GM12878 (cell line): ENCODE data around the gene PUDP. TPM values are rescaled to one million over a fixed set of nuclear protein-coding genes. Genes with fewer than 3 reads are reported as not detected.
A peak's percentile ranks its signal among the peaks of the same experiment; 100 is the strongest.

ENCODE experiments used
- ASH2L ChIP-seq: fragments of 300-600, 200-600 bp; sonication (generic); IDR thresholded peaks from 2 replicates; pipeline ENCODE4 v1.6.1; 2017; ENCODE audit warnings: low read depth, mild to moderate bottlenecking, borderline replicate concordance
- ATF3 ChIP-seq: IDR thresholded peaks from 2 replicates; pipeline ENCODE4 v1.6.1; 2011; ENCODE audit warnings: low read depth, mild to moderate bottlenecking, low read length, moderate library complexity, borderline replicate concordance; ENCODE audit errors: extremely low read depth
- BCLAF1 ChIP-seq: fragments of 450-650 bp; IDR thresholded peaks from 2 replicates; pipeline ENCODE4 v1.6.1; 2017; ENCODE audit warnings: antibody characterized with exemption, mild to moderate bottlenecking, moderate library complexity
- BRCA1 ChIP-seq: IDR thresholded peaks from 2 replicates; pipeline ENCODE4 v1.6.1; 2011; ENCODE audit warnings: low read depth, low read length, improper control_type of control experiment
- EP300 ChIP-seq, 2 experiments: fragments of 150-350 bp in 1 of 2; IDR thresholded peaks; 2 replicates each; pipeline ENCODE4 v1.6.1; 2011 to 2012; ENCODE audit warnings: low read depth in 2 of 2, low read length in 2 of 2, borderline replicate concordance in 1 of 2, improper control_type of control experiment in 1 of 2, inconsistent platforms in 1 of 2; ENCODE audit not compliant: control insufficient read depth in 1 of 2
- FOS ChIP-seq: IDR thresholded peaks from 3 replicates; pipeline ENCODE4 v1.6.1; 2011; ENCODE audit warnings: borderline replicate concordance; ENCODE audit not compliant: insufficient read length; ENCODE audit errors: extremely low read depth
- FOXK2 ChIP-seq: fragments of 450-650 bp; IDR thresholded peaks from 2 replicates; pipeline ENCODE4 v1.6.1; 2017; ENCODE audit warnings: mild to moderate bottlenecking, moderate library complexity
- FOXM1 ChIP-seq: IDR thresholded peaks from 2 replicates; pipeline ENCODE4 v1.6.1; 2012; ENCODE audit warnings: low read depth, mild to moderate bottlenecking, inconsistent platforms, low read length, moderate library complexity
- KLF5 ChIP-seq: fragments of 450-650 bp; IDR thresholded peaks from 2 replicates; pipeline ENCODE4 v1.6.1; 2014; ENCODE audit warnings: mild to moderate bottlenecking; ENCODE audit not compliant: partially characterized antibody
- MXI1 ChIP-seq: fragments of 150-350 bp; IDR thresholded peaks from 2 replicates; pipeline ENCODE4 v1.6.1; 2011; ENCODE audit warnings: low read depth, mild to moderate bottlenecking, inconsistent platforms, low read length, improper control_type of control experiment
- NR2F1 ChIP-seq: fragments of 450-650 bp; conservative IDR thresholded peaks from 2 replicates; pipeline ENCODE4 v1.6.1; 2017; ENCODE audit warnings: mild to moderate bottlenecking
- NRF1 ChIP-seq: conservative IDR thresholded peaks from 2 replicates; pipeline ENCODE4 v1.6.1; 2011; ENCODE audit warnings: mild to moderate bottlenecking, low read depth, low read length, improper control_type of control experiment
- ZBTB40 ChIP-seq: fragments of 450-650 bp; IDR thresholded peaks from 2 replicates; pipeline ENCODE4 v1.6.1; 2016; ENCODE audit warnings: mild to moderate bottlenecking, moderate library complexity, borderline replicate concordance
- ZNF592 ChIP-seq: fragments of 450-650 bp; IDR thresholded peaks from 2 replicates; pipeline ENCODE4 v1.6.1; 2017; ENCODE audit warnings: mild to moderate bottlenecking, moderate library complexity
- polyA plus RNA-seq, 11 experiments: library from polyadenylated mRNA; depleted of rRNA in 4 of 11; unstranded in 6 of 11; stranded (reverse) in 5 of 11; fragments of >200 nt; fragmentation: Nextera tagmentation in 4 of 11; fragmentation: Illumina TruSeq in 1 of 11; extraction: Ambion mirVana in 4 of 11; extraction: Trizol in 1 of 11; gene quantifications; 1 replicate in 1 of 11; 2 replicates in 10 of 11; pipeline versions ENCODE4 v1.2.1 to v1.2.3, GENCODE V29; 2011 to 2016; ENCODE audit warnings: inconsistent platforms in 2 of 11, missing spikeins in 2 of 11, low read depth in 1 of 11
- total RNA-seq, 4 experiments: library from RNA; depleted of rRNA in 3 of 4; stranded (reverse); fragments of >200 nt in 3 of 4; fragmentation: Illumina TruSeq in 1 of 4; extraction: Trizol in 1 of 4; gene quantifications; 2 replicates each; pipeline versions ENCODE4 v1.2.1 to v1.2.3, GENCODE V29; 2013 to 2021

PUDP gene
- total and polyA plus RNA-seq, 10 of the 15 experiments (the other 5 are each of a cell fraction or from before 2014, with no cell fraction given): 30.8 to 83.5 (median 61.7) TPM

GRCh38 chrX:7109838-7110793 is 37.8 kb downstream of the PUDP start (continued):
- TF ChIP-seq ATF3 (no peak), FOS (no peak), ZNF592 (peak; percentile 84; the same call in 1 of the 2 replicates), ZBTB40 (peak; percentile 61; the same call in 1 of the 2 replicates), EP300 (IDR thresholded peaks at IDR 0.05; ENCODE audit: borderline replicate concordance in 1 of 2, control insufficient read depth in 1 of 2, low read depth in 2 of 2, low read length in 2 of 2) (peak in 1 of 2 experiments; percentile 24; a peak in 2 of 4 replicates), MXI1 (no peak), NRF1 (no peak), NR2F1 (no peak), BRCA1 (no peak), BCLAF1 (no peak), FOXK2 (no peak), FOXM1 (no peak), ASH2L (0 out of 2 replicates have a peak, but pooled peaks have one; percentile 31), KLF5 (no peak)
